H1 (cell line): ENCODE measurements around the gene PIP5K1B. TPM values are rescaled to one million over a fixed set of nuclear protein-coding genes. Genes with fewer than 3 reads are reported as not detected.

ENCODE experiments used
- CTCF ChIA-PET: fragments of 300-600 bp; sonication (Branson Sonifier 250); formaldehyde crosslinking; loops from one replicate; lab custom pipeline; 2021; ENCODE audit not compliant: partially characterized antibody; lab: Charles Lee
- POLR2A ChIA-PET: fragments of 300-600 bp; sonication (Branson Sonifier 250); formaldehyde crosslinking; loops from one replicate; lab custom pipeline; 2021; ENCODE audit warnings: inconsistent platforms; ENCODE audit not compliant: partially characterized antibody; lab: Charles Lee
- DNase-seq, 2 experiments: peaks; one replicate each; pipeline versions ENCODE4 v3.0.0 to v3.0.0-alpha.2; 2010 to 2022; ENCODE audit warnings: low spot score in 2 of 2, low read depth in 1 of 2, mixed read lengths in 1 of 2
- FAIRE-seq: peaks from 2 replicates; lab custom pipeline; 2011; peaks lifted over from hg19 to GRCh38; lab: Jason Lieb, UNC
- H2AFZ ChIP-seq: 2 replicates; pipeline ENCODE4 v1.8.1; 2012; ENCODE audit warnings: low read length, inconsistent platforms
- H2AK5ac ChIP-seq: 2 replicates; pipeline ENCODE4 v1.6.1; 2013; ENCODE audit warnings: low read depth, low read length
- H2BK120ac ChIP-seq: replicated peaks from 2 replicates; pipeline ENCODE3; 2013; ENCODE audit warnings: low read depth, low read length, inconsistent platforms
- H2BK12ac ChIP-seq: 2 replicates; pipeline ENCODE4 v1.6.1; 2013; ENCODE audit warnings: low read depth, low read length
- H2BK15ac ChIP-seq: 2 replicates; pipeline ENCODE4 v1.6.1; 2013; ENCODE audit warnings: low read length
- H2BK20ac ChIP-seq: 2 replicates; pipeline ENCODE4 v1.6.1; 2013; ENCODE audit warnings: low read length
- H2BK5ac ChIP-seq: 2 replicates; pipeline ENCODE4 v1.6.1; 2013; ENCODE audit warnings: low read depth, low read length
- H3K14ac ChIP-seq: 2 replicates; pipeline ENCODE4 v1.6.1; 2013; ENCODE audit warnings: inconsistent platforms; ENCODE audit not compliant: insufficient read length
- H3K18ac ChIP-seq: 2 replicates; pipeline ENCODE4 v1.6.1; 2013; ENCODE audit warnings: low read length; ENCODE audit errors: extremely low read depth
- H3K23ac ChIP-seq: 2 replicates; pipeline ENCODE4 v1.6.1; 2013; ENCODE audit warnings: inconsistent platforms; ENCODE audit not compliant: insufficient read length
- H3K23me2 ChIP-seq: 2 replicates; pipeline ENCODE4 v1.6.1; 2013; ENCODE audit warnings: low read depth, low read length
- H3K27ac ChIP-seq: 2 replicates; pipeline ENCODE4 v1.6.1; 2011; ENCODE audit warnings: low read depth, low read length, inconsistent platforms
- H3K27me3 ChIP-seq, 4 experiments: replicated peaks in 1 of 4; 1 replicate in 1 of 4; 2 replicates in 3 of 4; pipeline versions ENCODE4 v1.6.1 to v1.8.1; 2011 to 2013; ENCODE audit warnings: low read length in 3 of 4, mild to moderate bottlenecking in 3 of 4, inconsistent platforms in 2 of 4, mixed read lengths in 2 of 4, moderate library complexity in 1 of 4; ENCODE audit not compliant: control insufficient read depth in 3 of 4, insufficient read depth in 3 of 4; ENCODE audit errors: extremely low read depth in 1 of 4
- H3K36me3 ChIP-seq, 4 experiments: 2 replicates each; pipeline versions ENCODE4 v1.6.1 to v1.8.1; 2011 to 2013; ENCODE audit warnings: mild to moderate bottlenecking in 4 of 4, low read length in 3 of 4, moderate library complexity in 2 of 4, control low read depth in 1 of 4, inconsistent platforms in 1 of 4; ENCODE audit not compliant: insufficient read depth in 4 of 4, control insufficient read depth in 2 of 4
- H3K4ac ChIP-seq: replicated peaks from 2 replicates; pipeline ENCODE3; 2013; ENCODE audit warnings: low read length, low read depth, mixed read lengths, inconsistent platforms; ENCODE audit not compliant: insufficient read length
- H3K4me1 ChIP-seq, 4 experiments: replicated peaks in 1 of 4; 1 replicate in 1 of 4; 2 replicates in 3 of 4; pipeline versions ENCODE4 v1.6.1 to v1.8.1; 2011 to 2013; ENCODE audit warnings: low read length in 3 of 4, inconsistent platforms in 2 of 4, mixed read lengths in 1 of 4; ENCODE audit not compliant: insufficient read depth in 4 of 4, control insufficient read depth in 3 of 4
- H3K4me2 ChIP-seq, 2 experiments: 2 replicates each; pipeline versions ENCODE4 v1.6.1 to v1.8.1; 2011 to 2013; ENCODE audit warnings: low read depth in 2 of 2, low read length in 2 of 2, control low read depth in 1 of 2, inconsistent platforms in 1 of 2, mild to moderate bottlenecking in 1 of 2; ENCODE audit not compliant: insufficient read depth in 1 of 2
- H3K4me3 ChIP-seq, 4 experiments: fragments of 200-600, 300-600 bp in 1 of 4; sonication (generic), shearing (Covaris generic), sonication (Bioruptor Twin) in 1 of 4; 2 replicates each; pipeline versions ENCODE4 v1.5.1 to v1.8.1; 2011 to 2016; ENCODE audit warnings: low read length in 4 of 4, low read depth in 3 of 4, control low read depth in 2 of 4, inconsistent platforms in 2 of 4, mild to moderate bottlenecking in 2 of 4, mixed read lengths in 1 of 4, moderate library complexity in 1 of 4; ENCODE audit not compliant: insufficient read depth in 2 of 4; ENCODE audit errors: extremely low read depth in 1 of 4
- H3K56ac ChIP-seq: replicated peaks from 2 replicates; pipeline ENCODE3; 2013; ENCODE audit warnings: low read depth, mild to moderate bottlenecking, mixed read lengths, low read length, inconsistent platforms; ENCODE audit not compliant: insufficient read length
- H3K79me1 ChIP-seq: 2 replicates; pipeline ENCODE4 v1.6.1; 2013; ENCODE audit warnings: low read depth, low read length, control low read depth
- H3K79me2 ChIP-seq, 2 experiments: 2 replicates each; pipeline versions ENCODE4 v1.6.1 to v1.8.1; 2012 to 2013; ENCODE audit warnings: low read length in 2 of 2, mild to moderate bottlenecking in 2 of 2, inconsistent platforms in 1 of 2; ENCODE audit not compliant: insufficient read depth in 2 of 2, control insufficient read depth in 1 of 2
- H3K9ac ChIP-seq, 4 experiments: replicated peaks in 1 of 4; 1 replicate in 1 of 4; 2 replicates in 3 of 4; pipeline versions ENCODE4 v1.6.1 to v1.8.1; 2011 to 2013; ENCODE audit warnings: low read depth in 3 of 4, low read length in 3 of 4, control low read depth in 2 of 4, mild to moderate bottlenecking in 2 of 4, moderate library complexity in 2 of 4, inconsistent platforms in 1 of 4; ENCODE audit errors: extremely low read depth in 1 of 4
- H3K9me3 ChIP-seq, 2 experiments: 2 replicates each; pipeline versions ENCODE4 v1.6.1 to v1.8.1; 2012 to 2013; ENCODE audit warnings: mild to moderate bottlenecking in 2 of 2, moderate library complexity in 2 of 2, control low read depth in 1 of 2, inconsistent platforms in 1 of 2, low read depth in 1 of 2, low read length in 1 of 2, mixed read lengths in 1 of 2; ENCODE audit not compliant: insufficient read depth in 2 of 2
- H4K20me1 ChIP-seq, 2 experiments: replicated peaks in 1 of 2; 2 replicates each; pipeline versions ENCODE3 to v1.8.1; 2011 to 2013; ENCODE audit warnings: inconsistent platforms in 2 of 2, low read length in 2 of 2, mild to moderate bottlenecking in 1 of 2; ENCODE audit not compliant: insufficient read depth in 2 of 2, control insufficient read depth in 1 of 2
- H4K5ac ChIP-seq: 2 replicates; pipeline ENCODE4 v1.6.1; 2013; ENCODE audit warnings: low read length, low read depth, mixed read lengths, inconsistent platforms; ENCODE audit not compliant: insufficient read length
- H4K8ac ChIP-seq: 2 replicates; pipeline ENCODE4 v1.8.0; 2013; ENCODE audit warnings: mild to moderate bottlenecking, moderate library complexity, low read length, inconsistent platforms; ENCODE audit not compliant: insufficient read depth; ENCODE audit errors: extremely low read depth
- H4K91ac ChIP-seq: replicated peaks from 2 replicates; pipeline ENCODE3; 2013; ENCODE audit warnings: low read length, mixed read lengths, inconsistent platforms; ENCODE audit not compliant: insufficient read length
- BRCA1 ChIP-seq: IDR thresholded peaks from 2 replicates; pipeline ENCODE4 v1.6.1; 2012; ENCODE audit warnings: low read depth, low read length, improper control_type of control experiment
- CHD2 ChIP-seq: IDR thresholded peaks from 2 replicates; pipeline ENCODE4 v1.6.1; 2012; ENCODE audit warnings: low read length, improper control_type of control experiment
- CTCF ChIP-seq, 3 experiments: IDR thresholded peaks; 1 replicate in 2 of 3; 2 replicates in 1 of 3; pipeline versions ENCODE4 v1.5.1 to v1.6.1; 2011; ENCODE audit warnings: low read length in 3 of 3, mild to moderate bottlenecking in 3 of 3, inconsistent platforms in 2 of 3, low read depth in 1 of 3, moderate library complexity in 1 of 3; ENCODE audit not compliant: insufficient read depth in 1 of 3; ENCODE audit errors: control extremely low read depth in 1 of 3
- HDAC6 ChIP-seq: IDR thresholded peaks from one replicate; pipeline ENCODE4 v1.7.1; 2012; ENCODE audit warnings: low read depth, mild to moderate bottlenecking, inconsistent platforms, low read length, moderate library complexity
- JUN ChIP-seq: IDR thresholded peaks from 2 replicates; pipeline ENCODE4 v1.6.1; 2011; ENCODE audit warnings: low read depth, mild to moderate bottlenecking, improper control_type of control experiment, low read length
- RAD21 ChIP-seq, 2 experiments: IDR thresholded peaks in 1 of 2; conservative IDR thresholded peaks in 1 of 2; 2 replicates each; pipeline ENCODE4 v1.6.1; 2011; ENCODE audit warnings: low read depth in 2 of 2, low read length in 2 of 2, improper control_type of control experiment in 1 of 2, inconsistent platforms in 1 of 2, mild to moderate bottlenecking in 1 of 2, moderate library complexity in 1 of 2
- SIN3A ChIP-seq, 2 experiments: IDR thresholded peaks in 1 of 2; conservative IDR thresholded peaks in 1 of 2; 2 replicates each; pipeline ENCODE4 v1.6.1; 2011 to 2012; ENCODE audit warnings: low read length in 2 of 2, improper control_type of control experiment in 1 of 2, low read depth in 1 of 2, mild to moderate bottlenecking in 1 of 2
- WGBS, 2 experiments: shearing (Covaris generic) in 1 of 2; methylation state at CpG; one replicate each; pipeline versions ENCODE4 v1.1.6 to v1.1.7; 2013 to 2015; ENCODE audit warnings: low lambda C conversion rate in 2 of 2, mixed read lengths in 2 of 2, inconsistent platforms in 1 of 2, low coverage in 1 of 2, missing lambda C conversion rate in 1 of 2; ENCODE audit not compliant: insufficient replicate concordance in 2 of 2, insufficient coverage in 1 of 2, insufficient read length in 1 of 2; ENCODE audit errors: extremely low coverage in 1 of 2, missing lambda C conversion rate in 1 of 2; 5-methylcytosine and 5-hydroxymethylcytosine counted together
- polyA plus RNA-seq, 7 experiments: library from polyadenylated mRNA; depleted of rRNA in 3 of 7; stranded (reverse) in 5 of 7; unstranded in 2 of 7; fragments of >200 nt in 5 of 7; fragments of 200-250 nt in 2 of 7; gene quantifications; 1 replicate in 5 of 7; 2 replicates in 1 of 7; 4 replicates in 1 of 7; pipeline versions ENCODE4 v1.2.1 to v1.2.3, GENCODE V29; 2011 to 2013; ENCODE audit warnings: missing spikeins in 2 of 7, mixed read lengths in 2 of 7
- total RNA-seq: library from RNA; stranded (reverse); fragmentation: NEBNext Ultra II Directional; extraction: Animal tissue kit (Norgen Biotek cat#: 25700); gene quantifications from 2 replicates; pipeline ENCODE4 v1.2.1, GENCODE V29; 2021

PIP5K1B gene
- total and polyA plus RNA-seq, 2 of the 8 experiments (the other 6 are each of a cell fraction or from before 2014, with no cell fraction given), result 4.7 to 7.7 TPM

DNA sequence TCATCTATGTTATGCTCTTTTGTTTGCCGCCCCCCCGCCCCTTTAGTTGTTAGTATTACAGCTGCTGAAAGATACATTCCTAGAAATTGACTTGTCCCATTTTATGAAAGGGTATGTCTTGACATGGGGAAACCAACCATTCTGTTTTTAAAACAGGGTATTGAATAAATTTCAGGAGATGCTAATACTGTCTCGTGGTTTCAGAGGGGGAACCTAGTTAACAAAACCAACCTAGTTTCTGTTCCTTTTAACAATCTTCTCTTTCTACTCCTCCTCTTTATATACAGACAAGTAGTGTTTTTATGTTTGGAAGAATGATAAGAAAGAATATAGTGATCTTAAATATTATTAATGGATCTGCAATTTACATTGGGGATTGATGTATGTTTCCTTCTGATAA, 3.5 kb downstream of the PIP5K1B start:
- H4K8ac ChIP-seq, result no peak overlapping the region
- DNase-seq, result no peak
- TF ChIP-seq BRCA1 (no peak), RAD21 (IDR thresholded peaks at IDR 0.05 in 1 of 2, conservative IDR thresholded peaks at IDR 0.05 in 1 of 2; ENCODE audit: low read depth in 2 of 2, low read length in 2 of 2) (no peak), JUN (no peak), CHD2 (no peak), HDAC6 (no peak), SIN3A (conservative IDR thresholded peaks at IDR 0.05 in 1 of 2, IDR thresholded peaks at IDR 0.05 in 1 of 2; ENCODE audit: low read depth in 1 of 2, low read length in 2 of 2) (no peak), CTCF (IDR thresholded peaks at IDR 0.05; ENCODE audit: control extremely low read depth in 1 of 3, insufficient read depth in 1 of 3, low read depth in 1 of 3, low read length in 3 of 3) (no peak)
- TF ChIP-seq, all 59 proteins: peak for 0
- Histone ChIP-seq H3K23ac (no peak overlapping the region), H3K9ac (no peak overlapping the region), H4K20me1 (peaks cover 0 to 2% of the 10 kb centered on the region in 2 experiments), H3K4me3 (no peak overlapping the region), H3K56ac (no peak overlapping the region), H3K23me2 (peaks cover 16% of the 10 kb centered on the region), H2BK20ac (no peak overlapping the region), H2BK120ac (no peak overlapping the region), H2BK15ac (no peak overlapping the region), H2AFZ (no peak overlapping the region), H4K5ac (no peak overlapping the region), H3K18ac (no peak overlapping the region), H2AK5ac (no peak overlapping the region), H3K14ac (no peak overlapping the region), H2BK5ac (no peak overlapping the region), H4K91ac (no peak overlapping the region), H2BK12ac (no peak overlapping the region), H3K79me1 (no peaks in the 10 kb centered on the region), H3K4me2 (no peak overlapping the region), H3K27me3 (peaks cover 7 to 21% (median 19%) of the 10 kb centered on the region in 4 experiments), H3K27ac (no peak overlapping the region), H3K79me2 (peaks cover 0 to 7% of the 10 kb centered on the region in 2 experiments; a peak in 2 of 4 replicates), H3K4ac (no peak overlapping the region), H3K9me3 (no peaks in the 10 kb centered on the region), H3K4me1 (peaks cover 3 to 11% (median 4%) of the 10 kb centered on the region in 4 experiments; a peak in 6 of 7 replicates), H3K36me3 (no peaks in the 10 kb centered on the region)
- ChIA-PET CTCF (interaction anchor here (0.6 kb wide), 1 partner anchor 485 kb away, joined by 3 read pairs; no protein-coding TSS in a partner anchor), POLR2A (no interaction called here)
- no peak for FAIRE-seq
- WGBS, 2 experiments, result 71% methylated on average over 3 of the region's 3 CpGs; no CpG with 5 or more reads in 1 of the 2 experiments
